Skin epidermis (tissue), 12 donors: ENCODE data around the gene CARD8.
"Not testable (repeated sequence)": the region's sequence is repeated elsewhere in the genome, so short reads cannot be mapped to it uniquely, and the experiment has no call there.

Source experiments
- H3K27ac ChIP-seq, 21 experiments: fragments of 200-600 bp; sonication (generic) in 11 of 21; one replicate each; pipeline ENCODE4 v1.5.0; 2020; ENCODE audit warnings: mild to moderate bottlenecking in 3 of 21, inconsistent platforms in 2 of 21, moderate library complexity in 2 of 21
- H3K4me3 ChIP-seq, 7 experiments: fragments of 200-600 bp; sonication (generic) in 2 of 7; one replicate each; pipeline ENCODE4 v1.5.0; 2020; ENCODE audit warnings: inconsistent platforms in 2 of 7, mild to moderate bottlenecking in 2 of 7, moderate library complexity in 1 of 7

Gene CARD8

GRCh38 chr19:48220784-48221183 lies 34.9 kb downstream of the CARD8 start:
- H3K4me3 ChIP-seq, H3K27ac ChIP-seq: not testable (repeated sequence)

DNA sequence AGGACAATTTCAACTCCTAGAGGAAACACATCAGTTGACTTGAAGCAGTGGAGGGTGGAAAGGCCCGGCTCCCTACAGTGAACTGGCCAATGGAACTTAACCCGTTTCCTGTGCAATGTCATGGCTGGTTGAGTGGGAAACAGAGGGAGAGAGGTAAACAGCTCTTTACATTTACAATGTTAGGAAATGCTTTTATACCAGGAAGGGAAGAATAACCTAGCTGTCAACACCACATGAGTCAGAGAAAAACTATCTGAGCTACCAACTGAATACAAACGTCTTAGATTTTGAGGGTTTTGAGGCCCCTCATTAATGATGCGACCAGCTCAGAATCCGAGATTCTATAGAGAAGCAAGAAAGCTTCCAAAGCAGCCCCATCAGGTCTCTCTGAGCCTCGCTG lies 36.7 kb downstream of the CARD8 start:
- Histone ChIP-seq H3K27ac (no peak overlapping the region), H3K4me3 (no peak overlapping the region)

DNA sequence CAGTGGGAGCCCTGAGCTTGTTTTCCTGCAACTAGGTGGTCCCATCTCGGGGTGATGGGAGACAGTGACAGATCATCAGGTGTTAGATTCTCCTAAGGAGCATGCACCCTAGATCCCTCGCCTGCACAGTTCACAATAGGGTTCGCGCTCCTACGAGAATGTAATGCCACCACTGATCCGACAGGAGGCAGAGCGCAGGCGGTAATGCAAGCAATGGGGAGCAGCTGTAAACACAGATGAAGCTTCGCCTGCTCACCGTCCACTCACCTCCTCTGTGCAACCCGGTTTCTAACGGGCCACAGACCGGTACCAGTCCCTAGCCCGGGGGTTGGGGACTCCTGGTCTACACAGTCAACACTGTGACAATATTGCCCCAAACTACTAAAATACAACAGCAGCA lies 38.8 kb downstream of the CARD8 start:
- Histone ChIP-seq H3K27ac (no peak overlapping the region), H3K4me3 (no peak overlapping the region)

GRCh38 chr19:48213959-48214358 lies 41.8 kb downstream of the CARD8 start:
- Histone ChIP-seq H3K4me3 (no peak overlapping the region), H3K27ac (no peak overlapping the region)

- H3K27ac ChIP-seq: no peak overlapping the region
These were observed 45.7 kb downstream of the CARD8 start for GRCh38 chr19:48210005-48210404.

DNA sequence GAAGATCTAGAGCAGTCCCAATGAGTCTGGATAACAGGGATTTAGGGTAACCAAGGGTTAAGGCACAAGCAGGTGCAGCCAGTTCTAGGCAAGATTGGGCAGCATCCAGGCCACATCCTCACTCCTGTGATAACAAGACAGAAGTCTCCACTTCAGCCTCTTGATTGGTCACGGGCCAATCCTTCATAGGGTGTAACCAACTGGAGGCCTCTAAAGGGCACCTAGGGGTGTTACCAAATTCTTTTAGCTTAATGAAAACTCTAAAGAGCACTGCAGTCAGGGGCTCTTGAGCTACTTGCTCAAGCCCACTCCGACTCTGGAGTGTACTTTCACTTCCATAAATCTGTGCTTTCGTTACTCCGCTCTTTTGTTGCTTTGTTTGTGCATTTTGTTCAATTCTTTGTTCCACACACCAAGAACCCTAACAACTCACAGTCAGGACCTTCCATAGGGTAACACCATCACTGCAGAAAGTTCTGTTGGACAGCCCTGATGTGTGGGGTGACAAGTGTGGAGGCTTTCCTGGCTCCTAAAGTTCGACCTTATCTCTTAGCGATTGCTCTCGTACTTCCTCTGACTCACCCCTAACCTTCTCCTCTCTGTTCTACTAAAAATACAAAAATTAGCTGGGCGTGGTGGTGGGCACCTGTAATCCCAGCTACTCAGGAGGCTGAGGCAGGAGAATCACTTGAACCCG lies 49.2 kb downstream of the CARD8 start:
- no peak overlapping the region for H3K4me3 ChIP-seq
- no peak overlapping the region for H3K27ac ChIP-seq

More at GRCh38 chr19:48210005-48210404, 45.7 kb downstream of the CARD8 start:
- H3K4me3 ChIP-seq: no peak overlapping the region

GRCh38 chr19:48203794-48204628 lies 51.7 kb downstream of the CARD8 start:
- peak overlapping the region in 20 of 21 experiments; percentile 36 to 88 (median 75) for H3K27ac ChIP-seq
- peak overlapping the region; percentile 56 to 66 (median 63) for H3K4me3 ChIP-seq

- Histone ChIP-seq H3K27ac (peak overlapping the region in 20 of 21 experiments; percentile 36 to 88 (median 75)), H3K4me3 (peak overlapping the region; percentile 56 to 66 (median 63))
These were observed 52.4 kb downstream of the CARD8 start for GRCh38 chr19:48203222-48203793.

GRCh38 chr19:48196933-48197665 lies 58.6 kb downstream of the CARD8 start:
- Histone ChIP-seq H3K4me3 (no peak overlapping the region), H3K27ac (peak overlapping the region in 1 of 21 experiments; percentile 11)

DNA sequence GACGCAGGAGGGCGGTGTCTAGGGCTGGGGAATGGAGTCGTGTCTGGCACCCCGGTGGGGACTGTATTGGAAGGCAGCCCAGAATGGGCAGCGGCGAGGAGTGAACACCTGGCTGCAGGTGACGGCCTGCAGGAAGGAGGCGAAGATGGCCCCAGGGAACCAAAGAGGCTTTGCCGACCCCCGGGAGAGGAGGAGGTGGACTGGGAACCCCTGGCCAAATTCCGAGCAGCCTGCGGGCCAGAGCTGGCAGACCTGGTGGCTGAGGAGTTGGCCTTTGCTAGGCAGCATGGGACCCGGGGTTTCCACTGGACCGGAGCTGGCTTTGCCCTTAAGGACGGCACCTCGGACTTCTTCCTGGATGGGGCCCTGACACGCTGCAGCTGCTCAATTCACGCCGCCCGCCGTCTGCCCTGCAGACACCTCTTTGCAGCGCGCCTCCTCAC lies 59.4 kb downstream of the CARD8 start:
- no peak overlapping the region for H3K27ac ChIP-seq
- no peak overlapping the region for H3K4me3 ChIP-seq

DNA sequence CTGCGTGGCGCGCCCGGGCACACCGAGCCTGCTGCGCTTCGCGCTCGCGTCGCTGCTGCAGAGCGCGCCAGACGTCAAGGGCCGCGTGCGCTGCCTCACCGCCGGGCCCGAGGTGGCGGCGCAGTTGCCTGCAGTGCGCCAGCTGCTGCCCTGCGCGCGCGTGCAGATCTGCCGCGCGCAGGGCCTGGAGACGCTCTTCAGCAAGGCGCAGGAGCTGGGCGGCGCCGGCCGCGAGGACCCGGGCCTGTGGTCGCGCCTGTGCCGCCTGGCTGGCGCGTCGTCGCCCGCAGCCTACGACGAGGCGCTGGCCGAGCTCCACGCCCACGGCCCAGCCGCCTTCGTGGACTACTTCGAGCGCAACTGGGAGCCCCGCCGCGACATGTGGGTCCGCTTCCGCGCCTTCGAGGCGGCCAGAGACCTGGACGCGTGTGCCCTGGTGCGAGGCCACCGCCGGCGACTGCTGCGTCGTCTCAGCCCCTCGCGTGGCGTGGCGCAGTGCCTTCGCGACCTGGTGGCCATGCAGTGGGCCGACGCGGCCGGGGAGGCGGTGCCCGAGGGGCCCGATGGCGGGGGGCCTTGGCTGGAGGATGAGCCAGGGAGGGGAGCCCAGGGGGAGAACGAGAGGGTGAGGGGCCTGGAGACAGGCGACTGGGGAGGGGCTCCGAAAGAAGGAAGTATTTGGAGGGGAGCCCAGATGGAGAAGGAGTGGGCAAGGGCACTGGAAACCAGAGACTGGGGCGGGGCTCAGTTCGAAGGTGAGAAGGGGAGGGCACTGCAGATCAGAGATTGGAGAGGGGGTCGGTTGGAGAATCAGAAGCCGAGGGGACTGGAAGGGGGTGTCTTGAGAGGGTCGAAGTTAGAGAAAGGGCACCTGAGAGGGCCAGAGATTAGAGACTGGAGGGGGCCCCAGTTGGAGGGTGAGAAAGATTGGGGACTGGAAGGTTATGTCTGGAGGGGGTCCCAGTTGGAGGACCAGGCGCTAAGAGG lies 60.6 kb downstream of the CARD8 start:
- H3K4me3 ChIP-seq: no peak overlapping the region
- H3K27ac ChIP-seq: no peak overlapping the region

GRCh38 chr19:48194041-48194843 lies 61.5 kb downstream of the CARD8 start:
- Histone ChIP-seq H3K4me3 (no peak overlapping the region), H3K27ac (no peak overlapping the region)

DNA sequence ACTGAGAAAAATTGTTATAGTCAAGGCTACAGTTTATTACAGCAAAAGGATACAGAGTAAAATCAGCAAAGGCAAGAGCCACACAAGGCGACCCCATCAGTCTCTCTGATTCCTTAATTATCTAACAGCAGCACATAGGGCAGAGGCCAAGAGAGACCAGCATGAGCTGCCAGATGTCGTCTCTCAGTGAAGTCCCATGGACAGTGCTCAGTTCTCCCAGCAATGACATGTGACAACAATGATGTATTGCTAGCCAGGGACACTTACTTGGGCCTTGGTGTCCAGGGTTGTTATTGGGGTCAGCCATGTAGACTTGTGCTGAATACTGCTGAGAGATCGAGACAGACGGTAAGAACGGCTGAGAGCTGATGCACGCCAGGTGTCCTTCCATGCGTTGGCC lies 63.0 kb downstream of the CARD8 start:
- Histone ChIP-seq H3K27ac (no peak overlapping the region), H3K4me3 (no peak overlapping the region)

DNA sequence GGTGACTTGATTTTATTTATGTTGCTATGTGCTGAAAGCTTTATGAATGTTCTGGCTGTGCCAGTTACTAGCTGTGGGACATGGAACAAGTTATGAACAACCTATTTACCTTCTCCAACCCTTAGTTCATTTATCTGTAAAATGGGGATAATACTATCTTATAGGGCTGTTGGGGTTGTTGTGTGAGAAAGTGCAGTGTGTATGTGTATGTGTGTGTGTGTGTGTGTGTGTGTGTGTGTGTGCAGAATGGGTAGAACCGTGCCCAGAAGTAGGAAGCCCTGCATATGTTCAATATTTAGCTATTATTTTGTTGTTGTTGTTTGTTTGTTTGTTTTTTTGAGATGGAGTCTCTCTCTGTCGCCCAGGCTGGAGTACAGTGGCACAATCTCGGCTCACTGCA lies 64.8 kb downstream of the CARD8 start:
- Histone ChIP-seq H3K27ac (no peak overlapping the region), H3K4me3 (no peak overlapping the region)

DNA sequence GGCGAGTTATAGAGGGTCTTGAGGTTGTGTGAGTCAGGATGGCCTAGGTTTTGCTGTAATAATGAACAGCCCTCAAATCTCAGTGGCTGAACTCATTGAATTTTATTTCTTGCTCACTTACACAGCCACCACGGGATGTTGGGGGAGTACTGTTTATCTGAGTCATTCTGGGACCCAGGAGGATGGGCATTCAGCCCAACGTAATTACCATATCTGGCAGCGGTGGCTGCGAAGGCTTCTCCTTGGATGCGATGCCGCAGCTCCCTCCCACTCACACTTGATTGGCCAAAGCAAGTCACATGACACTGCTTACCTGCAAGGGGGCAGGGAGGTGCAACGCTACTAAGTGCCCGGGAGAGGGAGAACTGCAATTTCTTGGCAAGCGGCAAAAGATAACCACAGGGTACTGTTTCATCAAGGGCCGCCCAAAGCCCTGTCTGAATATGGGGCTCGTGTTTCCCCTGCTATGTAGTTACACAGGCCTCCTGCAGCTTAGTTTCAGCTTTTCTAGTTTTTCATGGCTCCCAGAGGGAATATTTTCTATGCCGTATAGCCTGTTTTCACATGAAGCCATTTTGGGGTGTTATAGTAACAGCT lies 65.3 kb downstream of the CARD8 start:
- Histone ChIP-seq H3K4me3 (no peak overlapping the region), H3K27ac (no peak overlapping the region)

DNA sequence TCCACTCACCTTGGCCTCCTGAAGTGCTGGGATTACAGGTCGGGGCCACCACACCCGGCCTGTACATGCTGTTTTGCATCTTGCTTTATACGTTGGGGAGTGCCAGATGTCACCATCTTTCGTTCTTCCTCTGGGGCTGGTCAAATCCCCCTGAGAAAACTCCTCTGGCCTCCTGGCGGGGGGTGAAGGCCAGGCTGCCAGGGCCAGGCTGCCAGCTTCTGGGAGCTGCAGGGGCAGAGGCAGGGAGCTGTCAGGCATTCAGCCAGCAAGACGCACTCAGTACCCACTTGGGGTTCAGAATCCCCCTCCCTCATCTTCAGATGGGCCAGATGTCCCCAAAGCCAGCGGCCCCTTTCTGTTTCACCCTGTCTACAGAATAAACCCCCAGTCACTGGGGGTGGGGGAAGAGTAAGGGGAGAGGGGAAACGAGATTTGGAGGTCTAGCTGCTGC lies 69.1 kb downstream of the CARD8 start:
- no peak overlapping the region for H3K4me3 ChIP-seq
- no peak overlapping the region for H3K27ac ChIP-seq

DNA sequence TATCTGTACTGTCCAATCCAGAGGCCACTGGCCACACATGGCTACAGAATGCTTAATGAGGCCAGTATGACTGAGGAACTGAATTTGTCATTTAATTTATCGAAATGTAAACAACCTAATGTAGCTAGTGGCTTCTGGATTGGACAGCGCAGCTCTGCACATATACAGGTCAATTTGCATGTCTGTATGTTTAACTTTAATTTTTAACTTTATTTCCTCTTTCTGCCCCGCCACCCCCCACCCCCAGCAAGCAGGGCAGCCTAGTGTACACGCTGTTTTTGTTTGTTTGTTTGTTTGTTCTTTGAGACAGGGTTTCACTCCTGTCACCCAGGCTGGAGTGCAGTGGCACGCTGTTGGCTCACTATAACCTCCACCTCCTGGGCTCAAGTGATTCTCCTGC lies 69.7 kb downstream of the CARD8 start:
- no peak overlapping the region for H3K4me3 ChIP-seq
- H3K27ac ChIP-seq: no peak overlapping the region

DNA sequence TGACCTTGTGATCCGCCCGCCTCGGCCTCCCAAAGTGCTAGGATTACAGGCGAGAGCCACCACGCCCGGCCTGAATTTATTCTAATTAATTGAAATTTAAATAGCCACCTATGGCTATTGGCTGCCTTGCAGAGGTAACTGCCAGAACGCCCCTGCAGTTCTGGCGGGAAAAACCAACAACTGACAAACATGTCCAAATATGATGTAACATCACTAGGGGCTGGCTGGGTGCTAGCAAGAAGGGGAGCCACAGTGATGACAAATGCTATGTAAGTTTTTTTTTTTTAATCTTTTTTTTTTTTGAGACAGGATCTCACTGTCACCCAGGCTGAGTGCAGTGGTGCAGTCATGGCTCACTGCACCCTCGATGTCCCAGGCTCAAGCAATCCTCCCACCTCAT lies 72.4 kb downstream of the CARD8 start:
- Histone ChIP-seq H3K27ac (no peak overlapping the region), H3K4me3 (no peak overlapping the region)
